ENCODE data around the gene NDST3.

The NDST3 gene

DNA sequence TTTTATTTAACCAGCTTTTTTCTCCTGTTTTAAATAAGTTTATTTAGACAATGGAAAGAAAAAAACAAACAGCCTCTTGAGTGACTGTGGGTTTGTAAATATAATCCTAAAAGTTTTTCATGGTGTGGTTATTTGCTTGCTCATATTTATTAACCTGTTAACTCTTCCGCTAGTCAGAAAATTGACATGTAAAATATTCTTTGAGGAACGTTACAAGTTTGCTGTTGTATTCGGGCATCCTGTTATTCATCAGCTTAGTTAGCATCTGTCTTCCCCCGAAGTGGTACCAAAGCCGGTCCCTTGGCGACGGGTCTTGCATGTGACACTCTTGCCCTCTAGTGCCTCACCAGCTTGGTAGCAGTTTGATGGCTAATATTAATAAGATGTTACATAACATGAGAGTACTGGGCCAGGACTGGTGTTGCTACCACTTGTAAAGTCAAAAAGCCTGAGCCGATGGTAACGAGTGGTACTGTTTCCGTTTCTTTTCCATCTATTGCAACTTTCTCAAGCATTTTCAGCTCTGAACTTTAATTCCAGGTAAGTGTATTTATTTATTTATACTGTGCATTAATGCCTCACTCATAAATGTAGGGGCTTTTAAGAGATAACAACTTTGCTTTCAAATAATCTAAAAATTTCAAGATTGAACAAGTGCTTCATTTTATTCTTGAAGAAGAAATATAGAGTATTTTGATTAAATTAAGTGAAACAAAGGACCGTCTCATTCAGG is at the start of gene NDST3:
Gene NDST3, plus strand, starts transcription at position 434 of the 733 bp plus-strand sequence. CDS start 19,425 bp downstream, outside the sequence.
- no peak for FAIRE-seq

DNA sequence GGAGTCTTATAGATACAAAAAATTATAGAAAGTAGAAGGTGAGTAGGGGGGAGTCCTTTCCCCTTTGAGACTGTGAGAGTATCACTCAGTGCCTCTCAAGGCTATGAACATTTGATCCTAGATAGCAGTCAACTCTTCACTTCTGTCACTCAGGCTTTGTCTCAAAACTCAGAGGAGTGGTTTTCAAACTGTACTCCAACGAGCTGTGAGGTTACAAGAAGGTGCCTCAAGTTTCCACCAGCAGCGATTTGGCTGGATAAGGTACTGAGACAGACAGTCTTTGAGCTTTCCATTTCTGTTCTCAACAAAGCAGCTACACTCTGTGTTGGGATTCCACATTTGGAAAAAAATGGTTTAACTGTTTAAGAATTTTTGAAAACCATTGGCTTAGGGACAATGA is 48.0 kb upstream of the NDST3 start:
- FAIRE-seq = no peak

DNA sequence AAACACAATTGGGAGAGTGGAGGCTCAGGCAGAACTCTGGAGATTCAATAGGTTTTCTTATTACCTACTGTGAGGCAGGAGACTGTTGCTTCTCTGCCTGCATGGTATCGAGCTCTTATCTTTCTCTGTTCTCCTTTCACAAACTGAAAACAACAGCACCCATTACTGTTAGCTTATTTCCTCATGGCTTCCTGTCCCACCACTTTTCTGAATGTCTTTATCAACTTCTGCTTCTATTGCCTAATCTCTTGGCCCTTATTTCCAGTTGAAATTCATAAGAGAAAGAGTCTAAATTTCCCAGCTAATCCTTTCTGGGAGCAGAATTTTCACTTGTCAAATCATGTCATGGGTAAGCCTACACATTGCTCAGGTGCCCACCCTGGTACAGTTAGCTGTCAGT is 46.8 kb upstream of the NDST3 start:
- no peak for FAIRE-seq

DNA sequence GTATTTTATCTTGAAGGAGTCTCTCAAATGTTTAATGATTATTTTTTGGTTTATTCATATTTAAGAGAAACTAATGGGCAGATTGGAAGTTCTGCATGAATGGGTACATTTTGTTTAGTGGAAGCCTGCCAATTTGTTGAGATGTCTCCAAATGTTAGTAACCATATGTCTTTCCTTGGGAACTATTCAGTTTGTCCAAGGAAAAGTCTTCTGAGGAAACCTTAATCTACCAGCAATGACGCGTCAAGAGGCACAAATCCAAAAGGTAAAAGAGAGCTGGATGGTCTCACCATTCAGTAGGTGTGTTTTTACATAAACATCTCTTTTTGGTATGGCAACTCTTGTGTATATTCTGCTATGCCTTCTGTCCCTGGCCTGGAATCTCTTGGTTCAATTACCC is 37.4 kb upstream of the NDST3 start:
- no peak for FAIRE-seq

DNA sequence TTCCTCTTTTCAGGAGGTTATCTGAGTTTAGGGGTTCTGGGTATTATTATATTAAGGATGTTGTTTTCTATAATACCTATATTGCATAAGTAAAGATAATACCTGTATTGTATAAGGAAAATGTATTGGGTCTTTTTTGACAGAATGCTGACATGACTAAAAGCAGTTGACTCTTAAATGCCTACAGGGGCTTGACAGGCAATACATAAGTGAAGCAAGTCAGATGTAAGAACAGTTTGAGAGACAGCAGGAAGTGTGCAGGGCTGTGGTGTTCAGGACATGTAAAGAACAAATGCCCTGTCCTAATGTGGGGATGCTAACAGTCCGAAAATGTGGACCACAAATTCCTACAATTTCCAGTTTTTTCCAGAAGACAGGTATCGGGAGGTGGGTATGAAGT is 30.2 kb upstream of the NDST3 start:
- no peak for FAIRE-seq

DNA sequence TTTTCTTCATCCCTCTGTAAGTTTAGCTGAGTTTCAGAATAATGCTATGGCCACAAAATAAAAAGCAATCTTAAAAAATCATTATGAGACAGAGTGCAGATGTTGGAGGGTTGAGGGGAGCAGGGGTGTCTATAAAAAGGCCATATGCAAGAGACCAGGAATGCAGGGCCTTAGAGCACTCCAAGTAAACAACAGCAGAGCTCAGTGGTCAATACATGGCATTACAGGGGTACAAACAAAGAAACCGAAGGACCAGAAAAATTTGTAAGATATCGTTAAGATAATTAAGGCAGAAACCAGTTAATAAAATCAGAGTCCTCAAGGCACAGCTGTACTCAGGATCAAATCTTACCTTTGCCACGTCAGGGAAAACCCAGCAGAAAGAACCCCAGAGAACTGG is 28.4 kb upstream of the NDST3 start:
- no peak for FAIRE-seq

DNA sequence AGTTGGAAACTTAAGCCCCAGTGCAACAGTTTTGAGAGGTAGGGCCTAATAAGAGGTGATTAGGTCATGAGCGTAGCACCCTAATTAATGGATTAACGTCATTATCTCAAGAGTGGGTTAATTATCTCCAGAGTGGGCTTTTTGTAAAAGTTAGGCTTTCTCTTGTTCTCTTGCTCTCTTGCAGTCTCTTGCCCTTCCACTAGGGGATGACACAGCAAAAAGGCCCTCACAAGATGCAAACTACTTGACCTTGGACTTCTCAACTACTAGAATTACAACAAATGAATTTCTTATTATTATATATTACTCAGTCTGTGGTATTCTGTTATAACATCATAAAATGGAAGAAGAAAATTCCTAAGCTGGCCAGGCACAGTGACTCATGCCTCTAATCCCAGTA is 22.1 kb upstream of the NDST3 start:
- FAIRE-seq = no peak

DNA sequence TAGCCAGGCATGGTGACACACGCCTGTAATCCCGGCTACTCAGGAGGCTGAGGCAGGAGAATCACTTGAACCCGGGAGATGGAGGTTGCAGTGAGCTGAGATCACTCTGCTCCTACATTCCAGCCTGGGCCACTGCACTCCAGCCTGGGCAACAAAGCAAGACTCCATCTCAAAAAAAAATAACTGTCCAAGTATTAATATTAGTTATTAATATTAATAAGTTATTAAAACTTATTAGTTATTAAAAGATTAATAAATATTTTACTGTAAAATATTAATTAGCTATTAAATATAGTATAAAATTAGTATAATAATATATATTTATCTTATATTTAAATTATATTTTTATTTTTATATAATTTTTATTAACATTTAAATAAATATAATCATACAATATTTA is 19.5 kb upstream of the NDST3 start:
- FAIRE-seq = peak; percentile 99

DNA sequence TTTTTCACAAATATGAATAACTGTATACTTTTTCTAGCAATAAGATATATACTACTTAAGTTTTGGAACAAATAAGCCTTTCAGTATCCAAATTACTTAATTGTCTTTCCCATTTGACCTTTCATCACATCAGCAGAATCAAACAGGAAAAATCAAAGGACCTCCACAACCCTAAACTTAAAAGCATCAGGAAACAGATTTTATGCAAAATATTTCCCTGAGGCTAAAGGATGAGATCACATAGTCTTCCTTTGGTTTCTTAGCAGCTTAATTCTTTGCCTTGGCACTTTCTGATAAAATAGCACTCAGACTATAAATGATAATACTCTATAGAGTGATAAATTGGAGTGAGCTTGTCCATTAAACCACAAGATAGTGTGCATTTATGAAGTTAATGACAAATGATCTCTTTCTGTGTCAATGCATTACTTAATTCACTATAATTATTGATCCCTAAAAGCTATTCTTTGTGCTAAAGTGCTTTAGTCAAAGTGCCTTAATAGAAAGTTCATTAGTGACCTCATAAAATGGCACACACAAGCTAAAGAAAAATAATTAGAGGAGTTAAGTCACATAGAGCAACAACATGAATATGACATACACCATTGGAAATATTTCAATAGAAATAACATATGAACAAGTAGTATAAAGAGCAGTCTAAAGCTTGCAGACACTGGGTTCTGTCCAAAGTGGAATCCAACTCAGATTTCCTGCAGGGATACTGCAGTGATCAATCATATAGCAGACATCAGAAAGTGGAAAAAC is 15.7 kb upstream of the NDST3 start:
- no peak for FAIRE-seq

DNA sequence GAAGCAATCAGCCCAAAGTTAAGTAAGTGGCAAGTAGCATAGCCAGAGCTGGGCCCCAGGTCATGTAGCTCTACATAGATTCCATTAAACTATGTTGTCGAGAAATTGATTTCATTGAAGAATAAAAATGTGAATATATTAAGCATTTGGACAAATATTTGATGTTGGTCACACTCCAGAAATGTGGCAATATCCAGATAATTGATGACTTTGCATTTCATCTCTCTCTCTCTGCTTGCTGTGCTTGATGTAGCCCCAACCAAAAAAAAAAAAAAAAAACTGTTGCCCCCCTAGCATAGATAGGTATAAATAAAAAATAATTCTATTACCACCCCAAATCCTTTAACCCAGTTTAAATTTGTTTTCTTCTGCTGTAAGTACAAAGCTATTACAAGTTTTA is 7.5 kb upstream of the NDST3 start:
- no peak for FAIRE-seq

DNA sequence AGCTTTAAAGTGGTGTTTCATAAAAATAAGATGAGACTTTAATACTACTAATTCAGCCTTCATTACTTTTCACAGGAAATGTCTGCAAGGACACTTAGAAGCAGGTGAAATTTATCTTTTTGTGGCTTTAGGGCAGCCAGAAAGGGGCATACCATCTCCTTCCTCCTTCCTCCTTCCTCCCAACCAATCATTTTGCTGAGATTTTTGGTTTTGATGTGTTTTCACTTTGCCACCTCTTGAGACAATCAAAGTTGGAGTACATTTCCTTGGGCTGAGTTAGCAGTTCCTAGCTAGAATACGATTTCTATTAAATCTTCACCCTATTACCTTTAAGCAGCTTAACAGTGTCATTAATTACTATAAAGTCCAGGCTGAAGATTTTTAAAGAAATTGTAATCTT is 5.1 kb upstream of the NDST3 start:
- no peak for FAIRE-seq

DNA sequence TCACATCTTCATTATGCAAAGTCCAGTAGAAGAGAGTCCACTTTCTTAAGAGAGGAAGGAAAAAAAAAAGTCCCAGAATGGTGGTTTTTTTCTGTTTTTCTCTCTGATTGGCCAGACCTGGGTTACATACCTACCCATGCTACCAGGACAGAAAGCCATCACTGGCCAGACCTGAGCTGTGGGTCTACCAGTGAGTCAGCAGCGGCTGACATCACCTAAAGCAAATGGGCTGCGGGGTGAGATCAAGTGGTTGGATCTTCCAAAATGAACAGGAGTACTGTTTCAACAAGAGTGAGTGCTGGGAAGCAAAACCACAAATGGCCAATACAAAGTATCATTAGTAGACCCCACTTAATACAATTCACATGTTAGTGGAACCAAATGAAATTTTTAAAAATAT is 1.6 kb upstream of the NDST3 start:
- no peak for FAIRE-seq

DNA sequence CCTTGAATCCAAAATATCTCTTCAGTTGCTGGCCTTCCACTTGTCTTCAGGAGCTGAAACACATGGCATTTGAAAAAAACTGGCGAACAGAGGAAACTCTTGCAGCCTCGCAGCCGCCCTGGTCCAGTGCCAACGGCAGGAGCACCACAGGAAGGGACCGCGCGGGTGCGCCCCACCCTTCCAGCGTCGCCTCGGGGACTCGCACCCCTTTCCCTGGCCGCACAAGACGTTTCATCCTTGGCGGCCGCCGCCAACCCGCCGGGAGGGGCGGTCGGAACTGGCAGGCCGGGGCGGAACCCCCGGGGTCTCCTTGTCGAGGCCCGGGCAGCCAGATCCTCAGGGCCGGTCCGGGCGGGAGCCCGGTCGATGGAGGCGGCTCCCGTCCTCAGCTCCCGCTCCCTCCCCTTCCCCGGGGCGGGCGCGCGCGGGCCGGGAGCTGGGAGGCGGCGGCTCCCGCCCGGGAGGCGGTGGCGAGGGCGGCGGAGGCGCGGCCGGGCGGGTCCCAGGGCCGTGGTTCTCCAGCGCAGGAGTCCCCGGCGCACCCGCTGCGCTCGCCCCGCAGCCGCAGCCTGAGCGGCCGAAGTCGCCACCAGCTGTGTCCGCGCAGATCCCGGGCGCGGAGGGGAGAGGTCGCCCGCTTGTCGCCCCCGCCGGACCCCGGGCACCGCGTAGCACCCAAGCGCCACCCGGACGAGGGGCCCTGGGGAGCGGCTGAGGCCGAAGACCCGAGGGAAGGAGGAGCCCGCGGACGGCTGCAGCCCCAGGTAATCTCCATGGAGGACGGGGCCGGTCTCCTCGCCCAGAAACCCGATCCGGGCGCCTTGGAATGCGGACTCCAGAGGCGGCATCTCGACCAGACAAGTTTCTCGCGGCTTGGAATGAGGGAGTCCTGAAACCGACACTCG is 886 bp upstream of the NDST3 start:
- FAIRE-seq = no peak

DNA sequence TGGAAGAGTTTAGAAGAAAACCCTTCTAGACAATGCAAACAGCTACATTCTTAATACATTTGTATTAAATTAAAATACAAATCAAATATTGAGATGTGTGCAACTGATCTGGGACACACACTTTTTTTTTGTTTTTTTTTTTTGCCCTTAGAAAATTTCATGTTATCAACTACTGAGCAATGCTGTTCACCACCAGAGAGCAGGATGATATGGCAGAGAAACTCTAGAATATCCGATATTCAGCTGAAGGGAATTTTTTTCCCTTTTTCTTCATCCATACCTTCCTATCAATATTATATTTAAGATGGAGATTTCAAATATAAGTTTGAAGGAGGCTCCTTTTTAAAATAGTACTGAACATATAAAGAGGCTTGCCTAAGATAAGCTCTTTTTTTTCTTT is 1.0 kb downstream of the NDST3 start:
- no peak for FAIRE-seq

DNA sequence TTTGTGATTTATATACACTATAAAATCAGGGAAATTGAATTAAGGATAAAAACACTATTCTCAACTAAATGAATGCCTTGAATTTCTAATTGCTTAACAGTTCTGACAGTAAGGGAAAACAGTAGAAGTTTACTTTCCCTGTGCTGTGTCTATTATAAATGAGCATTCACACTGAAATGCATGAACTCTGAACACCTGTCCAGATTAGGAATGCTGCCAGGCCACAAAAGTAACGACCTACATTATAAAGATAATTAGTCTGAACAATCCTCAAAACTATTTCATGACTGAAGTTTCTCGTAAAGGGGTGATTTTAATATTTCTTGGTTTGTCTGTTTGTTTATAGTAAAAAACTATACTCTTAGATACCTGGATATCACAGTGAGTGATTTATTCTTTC is 2.0 kb downstream of the NDST3 start:
- no peak for FAIRE-seq

DNA sequence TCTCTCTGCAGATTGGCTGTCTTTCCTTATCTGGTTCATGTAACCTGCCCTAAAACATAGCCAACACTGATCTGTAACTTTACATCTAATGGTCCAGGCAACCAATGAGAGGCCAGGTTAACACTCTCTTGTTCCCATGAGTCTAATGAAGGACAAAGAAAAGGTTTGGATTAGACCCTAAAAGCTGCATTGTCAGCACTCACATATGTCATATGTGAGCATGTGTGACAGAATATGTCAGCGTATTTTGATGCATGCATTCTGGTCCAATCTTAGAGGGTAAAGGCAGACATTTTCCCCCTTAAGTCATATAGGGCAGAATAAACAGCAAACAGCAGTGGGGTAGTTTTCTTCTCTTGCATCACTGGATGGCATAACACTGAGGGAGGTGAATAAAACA is 3.7 kb downstream of the NDST3 start:
- FAIRE-seq = no peak

DNA sequence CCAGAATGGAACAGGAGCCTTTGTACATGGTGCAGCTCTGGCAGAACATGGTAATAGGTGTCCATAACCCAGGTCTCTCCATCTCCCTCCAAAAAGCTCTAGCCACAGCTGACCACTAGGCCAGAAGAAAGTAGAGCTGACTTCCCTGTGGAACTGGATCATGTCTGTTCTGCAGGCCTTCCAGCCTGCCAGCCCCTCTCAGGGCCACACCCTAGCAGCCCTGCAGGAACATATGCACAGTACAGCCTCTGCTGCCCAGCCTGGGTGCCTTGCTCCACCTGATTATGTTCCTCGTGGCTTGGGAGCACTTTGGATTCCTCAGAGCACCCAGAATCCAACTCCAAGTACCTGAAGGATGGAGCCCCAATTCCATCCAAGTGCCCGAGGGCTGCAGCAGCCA is 12.0 kb downstream of the NDST3 start:
- no peak for FAIRE-seq

DNA sequence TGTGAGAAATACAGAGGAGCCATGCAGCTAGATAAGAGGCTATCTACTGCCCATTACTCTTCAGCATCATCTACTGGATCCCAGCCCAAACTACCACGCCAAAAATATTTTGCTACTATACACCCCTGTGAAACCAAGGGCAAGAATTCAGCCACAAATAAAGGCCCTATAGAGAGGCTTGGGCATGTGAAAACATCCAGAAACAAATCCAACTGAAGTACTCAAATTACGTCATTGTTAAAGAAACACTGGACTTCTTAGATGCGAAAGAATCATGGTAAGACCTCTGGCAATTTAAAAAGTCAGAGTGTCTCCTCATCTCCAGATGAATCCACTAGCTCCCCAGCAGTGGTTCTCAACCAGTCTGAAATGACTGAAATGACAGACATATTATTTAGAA is 12.8 kb downstream of the NDST3 start:
- FAIRE-seq = no peak

DNA sequence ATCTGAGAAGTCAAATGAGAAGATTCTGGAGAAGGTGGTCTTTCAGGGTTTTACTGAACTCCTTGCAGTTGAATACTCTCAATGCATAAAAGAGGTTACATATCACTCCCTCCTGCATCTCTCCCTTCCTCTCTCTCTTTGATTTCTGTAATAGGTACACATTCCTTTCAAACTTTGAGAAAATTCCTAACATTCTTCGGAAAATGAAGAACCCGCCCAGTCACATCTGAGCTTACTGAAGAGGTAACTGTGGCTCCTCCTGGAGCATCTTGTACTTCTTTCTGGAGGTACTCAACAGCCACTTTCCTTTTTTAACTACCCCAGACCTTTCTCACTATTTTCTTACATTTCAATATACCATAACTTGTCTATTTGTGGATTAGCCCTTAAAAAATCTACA is 24.7 kb downstream of the NDST3 start:
- no peak for FAIRE-seq

DNA sequence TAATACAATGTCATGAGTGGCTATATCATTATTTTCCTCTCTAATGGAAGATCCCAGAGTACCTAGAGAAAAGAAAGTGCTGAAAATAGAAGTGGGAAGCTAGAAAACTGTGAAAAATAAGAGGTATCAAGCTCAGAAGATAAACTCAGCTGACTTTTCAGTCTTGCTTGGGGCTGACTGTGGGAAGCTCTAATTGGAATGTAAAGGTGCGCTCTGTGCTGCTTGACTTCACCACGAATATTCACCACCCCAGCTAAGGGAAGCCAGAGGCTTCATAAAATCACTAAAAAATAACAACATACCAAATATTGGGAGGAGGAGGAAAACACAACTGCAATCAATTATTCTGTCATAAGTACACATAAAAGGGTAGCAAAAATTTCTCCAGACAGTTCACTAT is 25.1 kb downstream of the NDST3 start:
- no peak for FAIRE-seq

DNA sequence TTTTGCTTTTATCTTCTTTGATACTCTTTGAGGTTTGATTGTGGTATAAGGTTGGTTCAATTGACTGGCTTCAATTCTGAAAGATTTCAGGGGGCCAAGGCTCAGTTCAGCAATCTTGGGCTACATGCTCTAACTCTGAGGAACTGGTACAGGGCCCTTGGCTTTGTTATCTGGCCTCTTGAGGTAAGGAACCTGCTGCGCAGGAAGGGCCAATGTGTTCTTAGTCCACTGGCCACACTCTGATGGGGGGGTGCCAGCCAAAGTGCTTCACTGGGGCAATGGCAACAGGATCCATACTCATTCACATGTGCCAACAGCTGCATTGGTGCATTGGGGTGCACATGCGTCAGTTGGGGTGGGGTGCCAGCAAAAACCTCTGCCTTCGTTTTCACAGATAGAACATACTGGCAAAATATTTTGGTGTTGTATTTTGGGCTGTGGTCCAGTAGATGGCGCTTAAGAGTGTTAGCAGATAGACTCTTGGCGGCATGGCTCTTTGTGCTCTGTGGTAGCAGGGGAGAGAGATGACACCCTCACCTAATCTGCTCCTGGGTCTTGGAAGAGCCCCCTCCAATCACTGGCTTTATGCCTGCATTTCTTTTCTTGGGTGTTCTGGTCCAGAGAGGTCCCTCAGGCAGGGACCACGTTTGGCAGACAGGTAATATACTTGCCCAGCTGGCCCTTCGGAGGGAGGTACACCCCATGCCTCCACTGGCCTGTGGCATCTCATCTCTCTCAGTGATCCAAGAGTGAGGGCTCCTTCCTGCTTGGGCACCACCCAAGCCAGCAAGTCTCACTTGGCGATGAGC is 42.9 kb downstream of the NDST3 start:
- no peak for FAIRE-seq

DNA sequence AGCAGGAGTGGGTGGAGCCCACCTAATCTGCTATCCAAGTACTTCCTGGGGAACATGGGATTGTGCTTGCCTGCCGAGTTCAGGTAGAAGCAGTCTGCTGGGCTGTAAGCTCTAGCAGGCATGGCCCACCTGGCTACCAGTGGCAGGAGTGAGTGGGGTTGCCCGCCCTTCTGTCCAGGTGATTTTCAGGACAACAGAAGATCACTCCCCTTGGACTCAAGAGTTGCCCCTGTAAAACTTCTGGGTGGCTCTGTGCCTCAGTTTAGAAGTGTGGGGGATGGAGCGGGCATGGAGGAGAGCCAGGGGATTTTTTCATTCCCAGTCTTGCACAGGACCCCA is 43.5 kb downstream of the NDST3 start:
- FAIRE-seq = no peak

DNA sequence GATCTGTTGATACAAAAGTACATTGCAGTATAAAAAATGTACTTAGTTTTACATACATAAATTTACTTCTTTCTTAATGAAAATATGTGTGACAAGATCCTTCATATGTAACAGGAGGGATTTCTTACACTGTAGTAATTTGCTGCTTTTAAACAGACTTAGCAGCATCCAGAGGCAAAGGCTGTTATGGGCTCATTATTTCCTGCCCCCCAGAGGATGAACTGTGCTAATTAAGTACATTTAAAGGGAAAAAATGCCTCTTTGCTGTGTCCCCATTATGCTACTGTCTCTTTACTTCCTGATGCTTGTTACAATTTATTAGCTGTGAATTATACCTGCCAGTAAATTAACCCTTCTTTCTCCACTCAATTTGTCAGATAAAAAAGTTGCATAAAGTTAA is 47.1 kb downstream of the NDST3 start:
- FAIRE-seq = no peak

Measured in colon (tissue), 2 donors.